GM12872 (cell line): ENCODE measurements around the gene EHMT2.

Experiments
- TF ChIP-seq, protein P1 (sequence below): IDR thresholded peaks from 3 replicates; pipeline ENCODE4 v1.5.1; 2011; ENCODE audit warnings: low read depth, mild to moderate bottlenecking, low read length, moderate library complexity; ENCODE audit not compliant: insufficient read depth

The EHMT2 gene

DNA sequence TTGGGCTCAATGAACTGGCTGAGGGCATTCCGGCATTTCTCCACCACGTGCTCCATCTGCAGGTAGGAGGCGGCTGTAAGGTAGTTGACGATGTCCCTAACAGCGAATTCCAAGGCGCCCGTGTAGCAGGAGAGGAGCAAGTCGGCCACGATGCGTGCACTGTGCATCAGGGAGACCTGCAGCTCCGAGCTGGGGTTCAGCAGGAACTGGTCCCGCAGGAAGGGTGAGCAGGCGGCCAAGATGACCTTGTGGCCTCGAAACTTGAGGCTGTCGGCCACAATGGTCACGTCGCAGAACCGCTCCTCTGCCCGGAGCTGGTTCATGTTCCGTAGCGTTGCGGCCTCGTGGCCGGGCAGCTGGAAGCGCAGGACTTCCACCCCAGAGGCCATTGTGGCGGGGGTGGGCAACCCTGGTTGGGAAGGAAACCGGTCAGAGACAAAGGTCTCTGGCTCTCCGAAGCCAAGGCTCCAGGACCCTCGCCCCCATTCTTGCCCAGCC is 3.5 kb upstream of the EHMT2 start:
- TF ChIP-seq, protein P1, sequence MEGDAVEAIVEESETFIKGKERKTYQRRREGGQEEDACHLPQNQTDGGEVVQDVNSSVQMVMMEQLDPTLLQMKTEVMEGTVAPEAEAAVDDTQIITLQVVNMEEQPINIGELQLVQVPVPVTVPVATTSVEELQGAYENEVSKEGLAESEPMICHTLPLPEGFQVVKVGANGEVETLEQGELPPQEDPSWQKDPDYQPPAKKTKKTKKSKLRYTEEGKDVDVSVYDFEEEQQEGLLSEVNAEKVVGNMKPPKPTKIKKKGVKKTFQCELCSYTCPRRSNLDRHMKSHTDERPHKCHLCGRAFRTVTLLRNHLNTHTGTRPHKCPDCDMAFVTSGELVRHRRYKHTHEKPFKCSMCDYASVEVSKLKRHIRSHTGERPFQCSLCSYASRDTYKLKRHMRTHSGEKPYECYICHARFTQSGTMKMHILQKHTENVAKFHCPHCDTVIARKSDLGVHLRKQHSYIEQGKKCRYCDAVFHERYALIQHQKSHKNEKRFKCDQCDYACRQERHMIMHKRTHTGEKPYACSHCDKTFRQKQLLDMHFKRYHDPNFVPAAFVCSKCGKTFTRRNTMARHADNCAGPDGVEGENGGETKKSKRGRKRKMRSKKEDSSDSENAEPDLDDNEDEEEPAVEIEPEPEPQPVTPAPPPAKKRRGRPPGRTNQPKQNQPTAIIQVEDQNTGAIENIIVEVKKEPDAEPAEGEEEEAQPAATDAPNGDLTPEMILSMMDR, result no peak

DNA sequence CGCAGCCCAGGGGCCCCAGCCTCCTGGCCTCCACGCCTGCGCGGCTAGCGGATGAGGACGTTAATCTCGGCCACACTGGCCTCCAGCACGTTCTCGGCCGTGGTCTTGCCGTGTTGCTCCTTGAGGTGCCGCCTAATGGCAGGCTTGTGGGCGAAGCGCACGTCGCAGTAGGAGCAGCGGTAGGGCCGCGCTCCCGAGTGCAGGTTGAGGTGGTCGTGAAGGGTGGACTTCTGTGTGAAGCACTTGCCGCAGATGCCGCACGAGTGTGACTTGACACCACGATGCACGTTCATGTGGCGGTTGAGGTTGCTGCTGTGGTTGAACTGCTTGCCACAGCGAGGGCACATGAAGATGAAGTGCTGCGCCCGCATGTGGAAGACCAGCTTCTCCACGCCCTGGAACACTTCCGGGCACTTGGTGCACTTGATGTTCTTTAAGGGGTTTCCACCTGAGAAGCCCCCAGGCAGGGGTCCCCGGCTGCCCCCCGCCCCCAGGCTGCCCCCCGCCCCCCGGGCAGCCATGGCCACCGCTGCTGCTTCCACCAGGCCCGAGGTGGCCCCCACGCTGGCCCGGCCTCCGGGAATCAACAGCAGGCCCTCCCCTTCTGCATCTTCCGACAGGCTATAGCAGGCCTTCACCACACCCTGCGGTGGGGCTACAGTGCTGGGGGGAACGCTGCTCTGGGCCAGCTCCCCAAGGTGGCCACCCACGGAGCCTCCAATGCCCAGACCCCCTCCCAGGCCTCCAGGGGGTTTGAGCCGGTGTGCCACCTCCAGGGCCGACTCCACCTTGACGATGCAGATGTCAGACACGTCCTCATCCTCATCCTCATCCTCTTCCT is 2.6 kb upstream of the EHMT2 start:
- TF ChIP-seq, protein P1, result no peak

DNA sequence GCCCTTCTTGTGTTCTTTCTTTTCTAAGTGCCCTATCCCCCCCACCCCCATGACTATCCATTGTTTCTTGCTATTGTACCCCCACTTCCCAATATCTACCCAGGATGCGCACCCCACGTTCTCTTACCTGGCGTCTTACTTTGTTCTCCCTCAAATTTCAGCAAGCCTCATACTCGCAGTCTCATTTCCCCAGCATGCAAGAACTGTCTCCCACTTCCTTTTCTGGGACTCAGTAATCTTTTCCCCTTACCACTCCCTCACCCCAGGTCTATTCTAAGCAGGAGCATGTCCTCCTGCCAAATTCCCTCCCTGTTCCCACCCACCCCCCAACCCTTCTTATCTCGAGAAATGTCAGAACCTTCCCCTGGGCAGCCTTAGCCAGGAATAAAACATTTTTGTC is 1.7 kb upstream of the EHMT2 start:
- TF ChIP-seq, protein P1, result no peak

DNA sequence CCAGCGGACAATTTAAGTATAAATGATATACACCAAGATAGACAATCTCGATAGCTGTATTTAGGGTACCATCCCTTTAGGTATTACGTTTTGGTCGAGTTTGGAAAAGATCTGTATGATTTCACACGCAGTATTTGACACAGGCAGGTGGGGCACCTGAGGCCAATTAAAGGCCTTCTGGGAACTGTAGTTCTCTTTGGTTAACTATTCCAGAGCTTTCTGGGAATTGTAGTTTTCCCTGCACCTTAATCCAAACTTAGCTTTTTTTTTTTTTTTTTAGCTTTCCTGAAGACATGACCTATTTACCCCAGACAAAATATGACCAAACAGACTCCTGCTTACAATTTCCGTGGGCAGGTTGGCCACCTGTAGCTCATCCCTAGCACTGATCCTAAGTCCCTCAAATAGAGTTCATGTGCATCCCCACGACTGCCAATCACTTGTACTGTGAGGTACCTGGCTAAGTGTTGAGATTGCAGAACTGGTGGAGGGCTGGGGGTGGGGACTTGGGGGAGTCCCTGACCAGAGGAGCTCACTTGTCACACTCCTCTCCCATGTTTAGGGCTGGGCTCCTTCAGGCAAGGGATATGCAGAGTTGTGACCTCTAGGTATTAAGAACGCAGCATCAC is 999 bp upstream of the EHMT2 start:
- TF ChIP-seq, protein P1, result 0 out of 3 replicates have a peak, but pooled peaks have one; percentile 1

DNA sequence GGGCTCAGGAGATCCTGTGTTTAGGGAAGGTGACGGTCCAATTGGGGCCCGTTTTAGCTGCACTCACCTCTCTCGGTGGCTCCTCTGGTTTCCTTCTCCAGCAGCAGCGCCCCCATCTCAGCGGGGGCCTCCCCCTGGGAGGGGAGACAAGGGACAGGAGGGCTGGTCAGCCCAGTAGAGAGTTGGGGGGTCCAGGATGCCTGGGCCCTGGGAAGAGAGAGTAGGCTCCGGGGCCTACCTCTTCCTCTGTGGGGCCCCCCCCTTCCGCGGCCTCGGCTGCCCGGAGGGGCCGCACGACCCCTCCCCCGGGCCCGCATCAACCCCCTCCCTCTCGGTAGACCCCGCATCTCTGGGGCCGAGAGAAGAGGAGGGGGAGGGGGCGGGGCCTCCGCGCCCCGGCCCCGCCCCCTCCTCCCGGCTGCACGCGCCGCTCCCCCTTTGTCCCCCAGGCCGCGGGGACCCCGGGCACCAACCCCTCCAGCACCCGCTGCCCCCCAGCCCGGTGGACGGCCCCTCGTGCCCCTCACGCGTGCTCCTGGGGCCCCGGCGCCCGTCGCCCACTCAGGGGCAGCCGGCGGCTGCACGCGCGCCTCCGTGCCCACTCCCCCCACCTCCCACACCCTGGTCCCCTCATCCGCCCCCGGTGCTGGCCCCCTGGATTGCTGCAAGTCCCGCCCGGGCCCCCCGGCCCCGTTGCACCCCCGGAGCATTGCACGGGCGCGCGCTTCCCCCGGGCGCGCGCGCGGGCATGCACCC is 464 bp downstream of the EHMT2 start:
- TF ChIP-seq, protein P1, result no peak

DNA sequence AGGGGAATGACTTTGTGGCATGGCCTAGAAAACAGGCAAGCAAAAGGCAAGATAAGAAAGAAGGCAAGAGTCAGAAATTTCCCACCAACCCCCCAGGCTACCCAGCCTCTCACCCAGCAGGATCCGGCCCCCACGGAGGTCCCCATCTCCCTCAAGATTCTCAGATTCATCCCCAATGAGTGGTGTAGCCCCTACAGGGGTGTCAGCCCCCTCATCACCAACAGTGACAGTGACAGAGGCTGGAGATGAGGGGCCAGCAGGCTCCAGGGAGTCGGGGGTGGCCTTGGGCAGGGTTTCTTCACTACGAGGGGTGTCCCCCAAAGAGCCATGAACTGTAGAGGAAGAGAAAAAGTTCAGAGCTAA is 1.0 kb downstream of the EHMT2 start:
- TF ChIP-seq, protein P1, result no peak

DNA sequence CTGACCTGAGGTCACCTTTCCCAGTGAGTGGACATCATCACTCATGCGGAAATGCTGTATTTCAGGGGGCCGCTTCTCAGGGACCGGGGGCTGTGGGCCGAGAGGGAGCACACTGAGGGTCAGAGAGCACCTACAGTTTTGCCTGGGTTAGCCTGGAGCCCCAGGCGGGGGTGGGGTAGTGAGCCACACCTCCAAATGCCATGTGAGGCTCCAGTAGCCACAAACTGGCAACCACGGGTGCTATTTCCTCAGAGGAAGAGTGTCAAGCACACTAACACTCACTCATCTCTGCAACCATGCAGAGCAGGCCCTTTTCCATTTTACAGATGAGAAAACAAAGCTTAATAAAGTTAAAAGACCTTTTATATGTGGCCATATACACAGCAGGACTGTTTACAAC is 4.7 kb downstream of the EHMT2 start:
- TF ChIP-seq, protein P1, result no peak
